Mucosa of rectum (tissue), 2 donors: ENCODE data around the gene CGN.
A peak's percentile ranks its signal among the peaks of the same experiment; 100 is the strongest.

Source experiments
- H3K27ac ChIP-seq, 2 donors: one replicate each; pipeline ENCODE4 v1.7.0; 2013; ENCODE audit warnings: inconsistent platforms in 2 of 2, low read depth in 2 of 2, low read length in 2 of 2
- H3K27me3 ChIP-seq, 2 donors: one replicate each; pipeline ENCODE4 v1.7.0; 2013; ENCODE audit warnings: low read length in 2 of 2; ENCODE audit not compliant: control insufficient read depth in 2 of 2, insufficient read depth in 2 of 2
- H3K36me3 ChIP-seq, 2 donors: one replicate each; pipeline ENCODE4 v1.7.0; 2013; ENCODE audit warnings: low read length in 2 of 2; ENCODE audit not compliant: control insufficient read depth in 2 of 2, insufficient read depth in 2 of 2
- H3K4me1 ChIP-seq, 2 donors: one replicate each; pipeline ENCODE4 v1.7.0; 2013; ENCODE audit warnings: low read length in 2 of 2, mild to moderate bottlenecking in 1 of 2; ENCODE audit not compliant: control insufficient read depth in 2 of 2, insufficient read depth in 2 of 2
- H3K4me3 ChIP-seq, 2 donors: one replicate each; pipeline ENCODE4 v1.7.0; 2013; ENCODE audit warnings: low read length in 2 of 2
- H3K9ac ChIP-seq, 2 donors: one replicate each; pipeline ENCODE4 v1.7.0; 2013; ENCODE audit warnings: low read length in 2 of 2, low read depth in 1 of 2, mild to moderate bottlenecking in 1 of 2
- H3K9me3 ChIP-seq, 2 donors: one replicate each; pipeline ENCODE4 v1.7.0; 2013; ENCODE audit warnings: low read length in 2 of 2; ENCODE audit not compliant: control insufficient read depth in 2 of 2
- donor health status: healthy.
- donor health status: Normal muscosa, but diverticular disease.

Gene CGN

DNA sequence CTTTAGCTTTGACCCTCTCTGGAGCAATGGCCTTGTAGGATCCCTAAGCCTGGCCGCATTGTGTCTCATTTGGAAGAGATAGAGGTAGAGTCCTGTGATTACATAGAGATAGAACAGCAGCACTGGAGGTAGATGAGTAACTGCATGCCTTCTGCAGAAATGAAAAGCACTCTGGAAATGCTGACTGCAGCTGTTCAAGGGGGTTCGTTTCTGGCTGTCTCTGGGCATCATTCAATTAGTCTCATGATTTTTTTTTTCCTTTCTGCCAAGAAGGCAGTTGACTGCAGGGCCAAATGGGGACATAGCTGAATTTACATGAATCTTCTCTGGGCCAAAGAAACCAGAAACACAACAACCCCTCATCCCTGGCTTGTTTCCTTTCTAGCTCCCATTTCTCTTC is 72.6 kb downstream of the CGN start:
- no peak overlapping the region for H3K4me3 ChIP-seq
- H3K9ac ChIP-seq = no peak overlapping the region
- peak overlapping the region in 1 of 2 donors; percentile 4 for H3K27ac ChIP-seq
- H3K4me1 ChIP-seq = peaks cover 0 to 5% of the 10 kb centered on the region in 2 donors
- H3K36me3 ChIP-seq = peaks cover 27 to 35% of the 10 kb centered on the region in 2 donors
- no peaks in the 10 kb centered on the region for H3K9me3 ChIP-seq
- H3K27me3 ChIP-seq = no peaks in the 10 kb centered on the region

- Histone ChIP-seq H3K27ac (peak overlapping the region in 1 of 2 donors; percentile 4), H3K36me3 (peaks cover 24 to 31% of the 10 kb centered on the region in 2 donors), H3K4me1 (peaks cover 0 to 5% of the 10 kb centered on the region in 2 donors), H3K9me3 (no peaks in the 10 kb centered on the region), H3K9ac (no peak overlapping the region), H3K27me3 (no peaks in the 10 kb centered on the region), H3K4me3 (no peak overlapping the region)
Measured at GRCh38 chr1:151584278-151584677, 73.1 kb downstream of the CGN start.

- no peak overlapping the region for H3K27ac ChIP-seq
- no peak overlapping the region for H3K9ac ChIP-seq
- peaks cover 0 to 5% of the 10 kb centered on the region in 2 donors for H3K4me1 ChIP-seq
- no peak overlapping the region for H3K4me3 ChIP-seq
- H3K9me3 ChIP-seq = no peaks in the 10 kb centered on the region
- H3K27me3 ChIP-seq = no peaks in the 10 kb centered on the region
- H3K36me3 ChIP-seq = peaks cover 19 to 26% of the 10 kb centered on the region in 2 donors
Measured at GRCh38 chr1:151584780-151585179, 73.6 kb downstream of the CGN start.

DNA sequence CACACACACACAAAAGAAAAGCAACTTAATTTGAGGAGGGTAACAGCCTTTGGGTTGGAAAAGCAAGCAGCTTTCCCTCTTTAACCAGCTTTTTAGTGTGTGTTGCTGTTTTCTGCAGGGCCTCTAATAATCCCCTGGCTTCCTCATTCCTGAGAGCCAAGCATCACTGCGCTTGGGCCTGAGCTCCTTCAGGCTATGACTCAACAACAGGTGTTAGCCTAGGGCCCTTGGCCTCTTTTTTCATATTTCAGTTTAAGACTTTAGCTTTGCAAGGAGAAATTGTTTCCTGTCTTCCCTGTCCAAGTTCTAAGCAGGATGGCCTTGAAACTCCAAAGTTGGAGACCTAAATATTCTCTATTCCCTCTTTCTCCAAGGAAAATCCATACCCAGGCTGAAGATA is 74.4 kb downstream of the CGN start:
- Histone ChIP-seq H3K27ac (no peak overlapping the region), H3K9ac (no peak overlapping the region), H3K4me3 (no peak overlapping the region), H3K36me3 (peaks cover 15 to 19% of the 10 kb centered on the region in 2 donors), H3K4me1 (peaks cover 0 to 5% of the 10 kb centered on the region in 2 donors), H3K9me3 (no peaks in the 10 kb centered on the region), H3K27me3 (no peaks in the 10 kb centered on the region)
